Panc1 (cell line): Measurements from ENCODE around the gene FCGR3A. TPM values are rescaled to one million over a fixed set of nuclear protein-coding genes. Genes with fewer than 3 reads are reported as not detected.
A peak's percentile ranks its signal among the peaks of the same experiment; 100 is the strongest.
"Not testable (repeated sequence)": the region's sequence is repeated elsewhere in the genome, so short reads cannot be mapped to it uniquely, and the experiment has no call there.

Experiments
- ATAC-seq: fragments of 200-7000 bp; cut with Tn5 transposase; 2 replicates; pipeline ENCODE4 v1.9.1; 2020; ENCODE audit warnings: mild to moderate bottlenecking, moderate library complexity
- BruUV-seq: library from RNA; stranded (reverse); fragments of 400-500 nt; replicated peaks from 2 replicates; lab custom pipeline; 2021; lab: Mats Ljungman, UMichigan
- CTCF ChIA-PET: fragments of 300-600 bp; sonication (Branson Sonifier 250); formaldehyde crosslinking; loops from one replicate; lab custom pipeline; 2022; ENCODE audit warnings: antibody characterized with exemption; lab: Charles Lee
- POLR2A ChIA-PET: fragments of 300-600 bp; sonication (Branson Sonifier 250); formaldehyde crosslinking; loops from one replicate; lab custom pipeline; 2022; ENCODE audit warnings: antibody characterized with exemption; lab: Charles Lee
- DNase-seq: peaks from one replicate; pipeline ENCODE4 v3.0.0-alpha.2; 2010; ENCODE audit warnings: low read depth, low spot score
- H3K27ac ChIP-seq: 2 replicates; pipeline ENCODE4 v1.5.1; 2011; ENCODE audit warnings: mild to moderate bottlenecking, low read length, inconsistent platforms
- H3K27me3 ChIP-seq: fragments of 200-500 bp; sonication (Bioruptor generic); 2 replicates; pipeline ENCODE4 v1.6.0; 2014; ENCODE audit warnings: low read length, inconsistent platforms; ENCODE audit not compliant: control insufficient read depth, insufficient read depth
- H3K36me3 ChIP-seq: fragments of 200-500 bp; sonication (Bioruptor generic); 2 replicates; pipeline ENCODE4 v1.5.1; 2014; ENCODE audit warnings: inconsistent platforms, mild to moderate bottlenecking, low read length, moderate library complexity; ENCODE audit not compliant: control insufficient read depth, insufficient read depth
- H3K4me1 ChIP-seq: 2 replicates; pipeline ENCODE4 v1.5.1; 2011; ENCODE audit warnings: inconsistent platforms, mild to moderate bottlenecking, low read length, moderate library complexity; ENCODE audit not compliant: control insufficient read depth, insufficient read depth
- H3K4me3 ChIP-seq, 2 experiments: 2 replicates each; pipeline ENCODE4 v1.5.1; 2011 to 2012; ENCODE audit warnings: low read depth in 2 of 2, low read length in 2 of 2, mild to moderate bottlenecking in 2 of 2, inconsistent platforms in 1 of 2, moderate library complexity in 1 of 2
- H3K9me3 ChIP-seq: fragments of 200-500 bp; sonication (Bioruptor generic); 2 replicates; pipeline ENCODE4 v1.5.1; 2014; ENCODE audit warnings: low read depth, mild to moderate bottlenecking, inconsistent platforms, low read length, moderate library complexity; ENCODE audit not compliant: control insufficient read depth, insufficient read depth
- TCF7L2 ChIP-seq: IDR thresholded peaks from 2 replicates; pipeline ENCODE4 v1.6.1; 2011; ENCODE audit warnings: mild to moderate bottlenecking, low read depth, low read length, inconsistent platforms
- in situ Hi-C: cut with HindIII; loops from 2 replicates; pipeline ENCODE4 v1.10.0; 2016; ENCODE audit warnings: low sequenced_read_pairs, low pct_unique_long_range_greater_than_20kb
- intact Hi-C: fragments of 100-400 bp; cut with micrococcal nuclease; formaldehyde crosslinking; loops from one replicate; pipeline ENCODE4 v1.10.0; 2022; ENCODE audit not compliant: unreplicated experiment
- total RNA-seq: library from RNA; stranded (reverse); gene quantifications from one replicate; pipeline ENCODE4 v1.2.1, GENCODE V29; 2021; ENCODE audit not compliant: unreplicated experiment
- TF ChIP-seq, protein P1 (sequence below), 2 experiments: IDR thresholded peaks; 2 replicates each; pipeline ENCODE4 v1.6.1; 2011 to 2012; ENCODE audit warnings: low read depth in 2 of 2, control low read depth in 1 of 2, low read length in 1 of 2, mild to moderate bottlenecking in 1 of 2, moderate library complexity in 1 of 2; ENCODE audit not compliant: insufficient read depth in 1 of 2
- TF ChIP-seq, protein P2 (sequence below): fragments of 450-650 bp; IDR thresholded peaks from 2 replicates; pipeline ENCODE4 v1.5.1; 2017; ENCODE audit warnings: mild to moderate bottlenecking

The FCGR3A gene
- total RNA-seq, 1 experiment from 2014 or later = 0.13 TPM

DNA sequence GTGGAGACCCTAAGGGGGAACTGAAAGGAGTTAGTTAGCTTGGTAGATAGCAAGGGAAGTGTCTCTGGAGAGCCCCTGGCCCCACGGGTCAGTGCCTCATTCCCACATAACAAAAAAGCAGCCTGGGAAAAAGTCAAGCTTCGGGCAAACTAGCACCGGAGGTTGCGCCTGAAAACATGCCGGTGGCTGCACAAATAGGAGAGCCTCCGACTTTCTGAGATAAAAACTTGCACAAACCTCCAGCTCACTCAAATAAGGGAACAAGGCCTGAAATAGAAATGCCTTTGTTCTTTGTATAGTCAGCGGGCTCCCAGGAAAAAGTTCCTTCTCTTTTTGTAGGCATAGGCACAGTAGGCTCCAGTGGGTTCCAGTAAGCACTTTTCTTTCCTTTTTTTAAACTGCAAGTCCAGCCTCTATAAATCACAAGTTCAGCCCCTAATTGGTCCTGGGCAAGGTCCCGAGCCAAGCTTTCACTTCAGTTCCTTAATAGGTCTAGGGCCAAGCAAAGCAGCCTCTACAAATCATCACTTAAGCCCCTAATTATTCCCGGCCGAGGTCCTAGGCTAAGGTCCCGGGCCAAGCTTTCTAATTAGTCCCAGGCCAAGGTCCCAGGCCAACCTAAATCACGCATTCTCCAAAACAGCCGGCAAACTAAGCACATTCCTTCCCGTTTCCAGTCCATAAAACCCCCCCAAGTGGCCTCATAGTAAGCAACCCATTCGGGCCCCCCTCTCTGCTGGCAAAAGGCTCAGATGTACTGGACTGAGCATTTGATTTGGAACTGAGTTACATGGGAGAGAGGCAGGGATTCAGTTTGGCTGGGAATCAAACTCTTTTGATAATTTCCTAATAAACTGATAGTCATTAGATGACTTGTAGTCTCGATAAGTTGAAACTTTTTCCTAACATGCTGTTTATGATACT is 16.7 kb downstream of the FCGR3A start:
- BruUV-seq = not testable (repeated sequence)

DNA sequence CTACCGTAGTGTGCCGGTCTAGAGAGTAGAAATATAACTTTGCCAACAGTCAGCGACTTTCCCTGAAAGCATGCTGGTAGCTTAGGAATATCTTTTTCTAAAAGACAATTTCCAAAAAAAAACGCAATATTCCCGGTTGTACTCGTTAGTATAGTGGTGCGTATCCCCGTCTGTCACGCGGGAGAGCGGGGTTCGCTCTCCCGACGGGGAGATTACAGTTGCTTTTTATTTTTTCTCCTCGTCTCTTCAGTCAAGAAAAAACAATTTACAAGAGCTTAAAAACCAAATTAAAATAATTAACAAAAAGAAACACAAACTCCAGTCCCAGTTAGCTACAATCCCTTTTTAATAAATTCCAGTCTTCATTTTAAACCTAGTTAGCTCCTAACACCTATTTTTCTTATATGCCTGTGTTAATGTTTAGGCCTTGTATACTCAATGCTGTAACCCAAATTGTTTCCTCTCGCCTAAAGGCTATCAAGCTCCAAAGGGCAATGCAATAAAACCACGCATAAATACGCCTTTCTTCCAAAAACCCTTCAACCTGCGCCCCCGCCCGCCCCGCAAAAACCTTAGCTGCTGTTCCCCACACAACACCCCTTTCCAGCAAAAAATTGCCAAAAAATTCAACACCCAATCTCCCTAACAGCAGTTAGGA is 17.5 kb downstream of the FCGR3A start:
- H3K36me3 ChIP-seq = no peaks in the 10 kb centered on the region
- ChIA-PET CTCF (interaction anchor here (0.7 kb wide), 1 partner anchor 209 kb away, joined by 3 read pairs; no protein-coding TSS in a partner anchor), POLR2A (interaction anchor here (0.6 kb wide), 1 partner anchor 217 kb away, joined by 4 read pairs; no protein-coding TSS in a partner anchor)
- ATAC-seq (no peak), DNase-seq (no peak)
- intact Hi-C loops (loop anchor here (10.0 kb wide), 1 partner anchor 213 kb away; the partner anchor contains the start of gene DUSP12), in situ Hi-C loops (loop anchor here (25.0 kb wide), 1 partner anchor 205 kb away; the partner anchor contains the start of gene DUSP12)
- TF ChIP-seq, protein P1, sequence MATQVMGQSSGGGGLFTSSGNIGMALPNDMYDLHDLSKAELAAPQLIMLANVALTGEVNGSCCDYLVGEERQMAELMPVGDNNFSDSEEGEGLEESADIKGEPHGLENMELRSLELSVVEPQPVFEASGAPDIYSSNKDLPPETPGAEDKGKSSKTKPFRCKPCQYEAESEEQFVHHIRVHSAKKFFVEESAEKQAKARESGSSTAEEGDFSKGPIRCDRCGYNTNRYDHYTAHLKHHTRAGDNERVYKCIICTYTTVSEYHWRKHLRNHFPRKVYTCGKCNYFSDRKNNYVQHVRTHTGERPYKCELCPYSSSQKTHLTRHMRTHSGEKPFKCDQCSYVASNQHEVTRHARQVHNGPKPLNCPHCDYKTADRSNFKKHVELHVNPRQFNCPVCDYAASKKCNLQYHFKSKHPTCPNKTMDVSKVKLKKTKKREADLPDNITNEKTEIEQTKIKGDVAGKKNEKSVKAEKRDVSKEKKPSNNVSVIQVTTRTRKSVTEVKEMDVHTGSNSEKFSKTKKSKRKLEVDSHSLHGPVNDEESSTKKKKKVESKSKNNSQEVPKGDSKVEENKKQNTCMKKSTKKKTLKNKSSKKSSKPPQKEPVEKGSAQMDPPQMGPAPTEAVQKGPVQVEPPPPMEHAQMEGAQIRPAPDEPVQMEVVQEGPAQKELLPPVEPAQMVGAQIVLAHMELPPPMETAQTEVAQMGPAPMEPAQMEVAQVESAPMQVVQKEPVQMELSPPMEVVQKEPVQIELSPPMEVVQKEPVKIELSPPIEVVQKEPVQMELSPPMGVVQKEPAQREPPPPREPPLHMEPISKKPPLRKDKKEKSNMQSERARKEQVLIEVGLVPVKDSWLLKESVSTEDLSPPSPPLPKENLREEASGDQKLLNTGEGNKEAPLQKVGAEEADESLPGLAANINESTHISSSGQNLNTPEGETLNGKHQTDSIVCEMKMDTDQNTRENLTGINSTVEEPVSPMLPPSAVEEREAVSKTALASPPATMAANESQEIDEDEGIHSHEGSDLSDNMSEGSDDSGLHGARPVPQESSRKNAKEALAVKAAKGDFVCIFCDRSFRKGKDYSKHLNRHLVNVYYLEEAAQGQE (IDR thresholded peaks at IDR 0.05; ENCODE audit: insufficient read depth in 1 of 2, low read depth in 2 of 2, low read length in 1 of 2) = no peak
- no peak for TF ChIP-seq TCF7L2
- TF ChIP-seq, protein P2, sequence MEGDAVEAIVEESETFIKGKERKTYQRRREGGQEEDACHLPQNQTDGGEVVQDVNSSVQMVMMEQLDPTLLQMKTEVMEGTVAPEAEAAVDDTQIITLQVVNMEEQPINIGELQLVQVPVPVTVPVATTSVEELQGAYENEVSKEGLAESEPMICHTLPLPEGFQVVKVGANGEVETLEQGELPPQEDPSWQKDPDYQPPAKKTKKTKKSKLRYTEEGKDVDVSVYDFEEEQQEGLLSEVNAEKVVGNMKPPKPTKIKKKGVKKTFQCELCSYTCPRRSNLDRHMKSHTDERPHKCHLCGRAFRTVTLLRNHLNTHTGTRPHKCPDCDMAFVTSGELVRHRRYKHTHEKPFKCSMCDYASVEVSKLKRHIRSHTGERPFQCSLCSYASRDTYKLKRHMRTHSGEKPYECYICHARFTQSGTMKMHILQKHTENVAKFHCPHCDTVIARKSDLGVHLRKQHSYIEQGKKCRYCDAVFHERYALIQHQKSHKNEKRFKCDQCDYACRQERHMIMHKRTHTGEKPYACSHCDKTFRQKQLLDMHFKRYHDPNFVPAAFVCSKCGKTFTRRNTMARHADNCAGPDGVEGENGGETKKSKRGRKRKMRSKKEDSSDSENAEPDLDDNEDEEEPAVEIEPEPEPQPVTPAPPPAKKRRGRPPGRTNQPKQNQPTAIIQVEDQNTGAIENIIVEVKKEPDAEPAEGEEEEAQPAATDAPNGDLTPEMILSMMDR = no peak
- peak overlapping the region; percentile 62 to 71 for H3K4me3 ChIP-seq
- no peaks in the 10 kb centered on the region for H3K9me3 ChIP-seq
- peak overlapping the region; percentile 86 for H3K27ac ChIP-seq
- H3K27me3 ChIP-seq = no peaks in the 10 kb centered on the region
- peaks cover 13% of the 10 kb centered on the region for H3K4me1 ChIP-seq
- no TSS peak for BruUV-seq

More for the DNA sequence above, 16.7 kb downstream of the FCGR3A start:
- in situ Hi-C loops (loop anchor here (25.0 kb wide), 1 partner anchor 204 kb away; the partner anchor contains the start of gene DUSP12), intact Hi-C loops (loop anchor here (10.0 kb wide), 1 partner anchor 212 kb away; the partner anchor contains the start of gene DUSP12)
- not testable (repeated sequence) for DNase-seq, H3K9me3 ChIP-seq, ATAC-seq, H3K36me3 ChIP-seq, H3K27me3 ChIP-seq
- ChIA-PET POLR2A (interaction anchor here (0.6 kb wide), 1 partner anchor 216 kb away, joined by 4 read pairs; no protein-coding TSS in a partner anchor), CTCF (interaction anchor here (0.7 kb wide), 1 partner anchor 208 kb away, joined by 3 read pairs; no protein-coding TSS in a partner anchor)
- Histone ChIP-seq H3K4me1 (peaks cover 13% of the 10 kb centered on the region), H3K4me3 (peak overlapping the region; percentile 62 to 71), H3K27ac (peak overlapping the region; percentile 68)
